GM19240 (cell line): Measurements from ENCODE around the gene ZXDC.

ENCODE experiments used
- DNase-seq: peaks from one replicate; pipeline ENCODE4 v3.0.0; 2011; ENCODE audit warnings: low spot score; ENCODE audit not compliant: insufficient read length

Gene ZXDC, protein sequence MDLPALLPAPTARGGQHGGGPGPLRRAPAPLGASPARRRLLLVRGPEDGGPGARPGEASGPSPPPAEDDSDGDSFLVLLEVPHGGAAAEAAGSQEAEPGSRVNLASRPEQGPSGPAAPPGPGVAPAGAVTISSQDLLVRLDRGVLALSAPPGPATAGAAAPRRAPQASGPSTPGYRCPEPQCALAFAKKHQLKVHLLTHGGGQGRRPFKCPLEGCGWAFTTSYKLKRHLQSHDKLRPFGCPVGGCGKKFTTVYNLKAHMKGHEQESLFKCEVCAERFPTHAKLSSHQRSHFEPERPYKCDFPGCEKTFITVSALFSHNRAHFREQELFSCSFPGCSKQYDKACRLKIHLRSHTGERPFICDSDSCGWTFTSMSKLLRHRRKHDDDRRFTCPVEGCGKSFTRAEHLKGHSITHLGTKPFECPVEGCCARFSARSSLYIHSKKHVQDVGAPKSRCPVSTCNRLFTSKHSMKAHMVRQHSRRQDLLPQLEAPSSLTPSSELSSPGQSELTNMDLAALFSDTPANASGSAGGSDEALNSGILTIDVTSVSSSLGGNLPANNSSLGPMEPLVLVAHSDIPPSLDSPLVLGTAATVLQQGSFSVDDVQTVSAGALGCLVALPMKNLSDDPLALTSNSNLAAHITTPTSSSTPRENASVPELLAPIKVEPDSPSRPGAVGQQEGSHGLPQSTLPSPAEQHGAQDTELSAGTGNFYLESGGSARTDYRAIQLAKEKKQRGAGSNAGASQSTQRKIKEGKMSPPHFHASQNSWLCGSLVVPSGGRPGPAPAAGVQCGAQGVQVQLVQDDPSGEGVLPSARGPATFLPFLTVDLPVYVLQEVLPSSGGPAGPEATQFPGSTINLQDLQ

DNA sequence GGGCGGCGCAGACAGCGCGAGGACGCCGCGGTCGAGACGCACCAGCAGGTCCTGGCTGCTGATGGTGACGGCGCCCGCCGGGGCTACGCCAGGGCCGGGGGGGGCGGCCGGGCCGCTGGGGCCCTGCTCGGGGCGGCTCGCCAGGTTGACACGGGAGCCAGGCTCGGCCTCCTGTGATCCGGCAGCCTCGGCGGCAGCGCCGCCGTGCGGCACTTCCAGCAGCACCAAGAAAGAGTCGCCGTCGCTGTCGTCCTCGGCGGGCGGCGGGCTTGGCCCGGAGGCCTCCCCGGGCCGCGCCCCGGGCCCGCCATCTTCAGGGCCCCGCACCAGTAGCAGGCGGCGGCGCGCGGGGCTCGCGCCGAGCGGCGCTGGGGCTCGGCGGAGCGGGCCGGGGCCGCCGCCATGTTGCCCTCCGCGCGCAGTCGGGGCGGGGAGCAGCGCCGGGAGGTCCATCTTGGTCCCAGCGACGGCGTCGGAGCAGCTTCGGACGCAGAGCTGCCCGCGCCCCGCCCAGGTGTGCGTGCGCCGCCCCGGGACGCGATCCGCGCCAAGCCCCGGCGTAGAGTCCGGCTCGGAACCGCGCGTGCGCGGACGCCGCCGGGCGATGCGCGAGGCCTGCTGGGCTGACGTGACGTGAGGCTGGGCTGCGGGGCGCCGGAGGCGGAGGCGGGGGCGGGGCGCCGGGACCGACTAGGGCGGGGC, at the start of gene ZXDC:
ZXDC (minus strand) TSS at position 479 of the 702 bp plus-strand sequence; CDS start at position 453, 26 bp downstream.
- DNase-seq = peak; percentile 100

DNA sequence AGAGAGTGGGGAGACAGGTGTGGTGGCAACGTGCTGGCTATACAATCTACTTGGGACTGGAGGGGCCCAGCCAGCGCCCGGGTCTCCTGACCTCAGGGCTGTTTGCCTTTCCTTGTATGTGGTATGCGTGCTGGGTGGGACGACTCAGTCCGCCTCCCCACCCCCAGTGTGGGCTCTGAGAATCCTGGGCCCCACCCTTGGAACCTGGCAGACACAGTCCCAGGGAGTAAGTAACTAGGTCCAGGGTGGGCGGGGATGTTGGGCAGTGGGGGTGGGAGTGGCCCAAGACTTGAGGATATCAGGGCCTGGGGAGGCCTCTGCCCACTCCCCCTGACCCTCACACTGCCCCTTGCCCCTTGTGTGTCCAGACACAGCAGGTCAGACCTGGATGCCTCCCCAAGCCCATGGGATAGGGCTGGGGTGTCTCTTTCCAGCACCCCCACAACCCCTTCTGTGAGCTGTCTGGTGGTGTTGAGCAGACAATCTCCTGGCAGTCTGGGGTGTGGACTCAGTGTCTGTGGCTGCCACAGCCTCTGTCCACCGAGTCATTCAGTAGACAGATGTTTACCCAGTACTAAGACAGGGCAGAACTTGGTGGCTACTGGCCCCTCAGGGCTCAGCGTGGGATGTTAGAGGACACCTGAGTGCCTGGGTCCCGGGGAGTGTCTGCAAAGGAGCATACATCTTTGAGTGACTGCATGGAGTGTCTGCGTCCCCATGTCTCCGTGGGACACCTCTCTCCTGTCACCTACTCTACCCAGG, 49.6 kb upstream of the ZXDC start:
- no peak for DNase-seq

DNA sequence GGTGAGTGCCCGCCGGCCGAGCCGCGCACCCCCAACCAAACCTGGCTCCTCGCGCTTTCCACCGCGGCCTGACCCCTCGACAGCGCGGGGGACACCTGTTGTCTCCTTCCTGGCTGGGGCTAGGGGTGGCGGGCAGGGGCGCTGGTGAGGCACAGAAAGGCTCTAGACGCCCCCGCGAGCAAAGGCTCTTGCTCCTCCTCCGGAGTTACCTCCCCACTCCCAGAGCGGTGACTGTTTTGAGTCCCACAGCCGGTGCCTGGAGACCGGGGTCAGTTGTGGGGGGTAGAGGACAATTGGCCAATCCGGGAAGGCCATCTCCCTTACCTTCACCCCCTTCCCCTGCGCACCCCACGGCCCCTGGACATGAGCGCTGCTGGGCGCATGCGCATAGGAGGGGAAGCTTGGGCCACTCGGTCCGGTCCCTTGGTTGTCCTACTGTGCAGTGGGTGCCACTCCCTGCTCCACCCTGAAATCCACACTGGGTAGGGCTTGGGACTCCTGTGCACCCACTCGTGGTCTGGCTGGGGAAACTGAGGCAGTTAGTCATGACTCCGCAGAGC, 48.8 kb upstream of the ZXDC start:
- DNase-seq = no peak

DNA sequence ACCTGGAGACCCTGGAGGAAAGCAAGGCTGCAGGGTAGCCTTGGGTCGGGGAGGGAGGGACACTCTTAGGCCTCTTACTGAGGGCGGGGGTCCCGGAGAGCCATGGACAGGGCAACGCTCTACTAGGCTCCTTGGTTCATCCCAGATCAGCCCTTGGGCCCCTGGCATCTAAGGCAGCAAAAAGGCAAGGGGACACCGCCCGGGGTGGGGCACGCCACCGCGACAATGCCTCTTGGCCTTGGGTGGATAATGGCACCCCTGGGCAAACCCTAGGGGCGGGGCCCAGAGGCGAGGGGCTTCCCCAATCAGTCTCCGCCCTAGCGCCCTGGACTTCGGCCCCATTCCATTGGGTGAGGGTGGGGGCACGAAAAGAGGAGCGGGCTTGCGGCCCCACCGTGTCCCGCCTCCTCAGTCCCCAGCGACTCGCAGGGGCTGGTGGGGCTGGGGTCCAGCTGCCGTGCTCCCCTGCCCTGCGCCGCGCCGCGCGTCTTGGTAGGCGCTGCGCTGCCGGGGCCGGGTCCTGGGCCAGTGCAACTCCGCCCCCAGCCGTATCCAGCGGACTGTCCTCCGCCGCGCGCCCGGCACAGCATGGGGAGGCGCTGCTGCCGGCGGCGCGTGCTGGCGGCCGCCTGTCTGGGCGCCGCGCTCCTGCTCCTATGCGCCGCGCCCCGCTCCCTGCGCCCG, 48.2 kb upstream of the ZXDC start, which contains the start of gene CHST13:
CHST13 (plus strand) TSS at position 411 of the 684 bp plus-strand sequence; CDS start at position 589, 178 bp downstream.
- no peak for DNase-seq

DNA sequence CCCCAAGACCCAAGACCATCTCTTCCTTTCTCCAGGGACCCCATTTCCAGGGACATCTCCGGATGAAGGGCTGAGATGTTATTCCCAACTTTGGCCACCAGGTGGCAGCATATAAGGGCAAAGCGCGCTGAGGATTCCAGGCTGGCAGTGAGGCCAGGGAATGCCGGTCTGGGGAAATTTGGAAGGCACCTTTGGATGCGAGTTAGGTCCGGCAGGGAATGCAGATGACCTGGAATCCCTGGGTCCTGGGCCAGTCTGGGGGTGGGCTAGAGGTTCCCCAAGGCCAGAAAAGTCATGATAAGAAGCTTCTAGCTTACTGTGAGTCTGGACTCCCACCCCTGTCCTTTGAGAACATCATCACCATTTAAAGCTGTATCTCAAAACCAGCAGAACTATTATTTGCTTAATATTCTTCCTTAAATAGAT, 46.7 kb upstream of the ZXDC start:
- peak; percentile 82 for DNase-seq

DNA sequence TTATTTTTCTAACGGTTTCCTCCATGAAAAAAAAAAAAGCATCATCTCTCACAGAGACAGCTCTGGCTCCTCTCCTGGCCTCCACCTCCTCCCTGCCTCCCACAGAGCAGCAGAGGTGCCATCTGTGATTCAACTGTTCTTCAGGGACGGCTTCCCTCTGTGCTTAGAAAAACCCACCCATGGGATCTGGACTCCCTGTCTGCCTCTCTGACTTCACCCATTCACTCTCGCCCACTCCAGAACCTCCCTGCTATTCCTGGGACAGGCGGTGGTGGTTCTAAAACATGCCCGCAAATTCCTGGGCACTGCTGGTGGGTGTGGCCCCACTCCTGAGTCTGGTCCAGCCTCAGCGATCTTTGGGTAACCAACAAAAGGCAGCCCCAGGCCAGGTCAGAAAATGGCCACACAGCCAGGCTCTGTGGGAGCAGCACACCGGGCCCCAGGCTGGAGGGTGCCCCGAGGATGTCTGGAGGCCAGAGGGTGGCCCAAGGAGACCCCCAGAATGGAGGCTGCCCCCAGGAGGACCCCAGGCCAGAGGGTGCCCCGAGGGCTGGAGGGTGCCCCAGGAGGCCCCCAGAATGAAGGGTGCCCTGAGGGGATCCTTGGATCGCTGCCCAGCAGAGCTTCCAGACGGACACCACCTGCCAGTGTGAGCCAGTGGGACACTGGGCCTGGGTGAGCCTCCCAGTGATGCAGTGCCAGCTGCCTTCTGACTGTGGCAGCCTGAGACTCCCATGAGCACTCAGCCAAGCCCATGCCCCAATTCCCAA, 45.6 kb upstream of the ZXDC start:
- no peak for DNase-seq

DNA sequence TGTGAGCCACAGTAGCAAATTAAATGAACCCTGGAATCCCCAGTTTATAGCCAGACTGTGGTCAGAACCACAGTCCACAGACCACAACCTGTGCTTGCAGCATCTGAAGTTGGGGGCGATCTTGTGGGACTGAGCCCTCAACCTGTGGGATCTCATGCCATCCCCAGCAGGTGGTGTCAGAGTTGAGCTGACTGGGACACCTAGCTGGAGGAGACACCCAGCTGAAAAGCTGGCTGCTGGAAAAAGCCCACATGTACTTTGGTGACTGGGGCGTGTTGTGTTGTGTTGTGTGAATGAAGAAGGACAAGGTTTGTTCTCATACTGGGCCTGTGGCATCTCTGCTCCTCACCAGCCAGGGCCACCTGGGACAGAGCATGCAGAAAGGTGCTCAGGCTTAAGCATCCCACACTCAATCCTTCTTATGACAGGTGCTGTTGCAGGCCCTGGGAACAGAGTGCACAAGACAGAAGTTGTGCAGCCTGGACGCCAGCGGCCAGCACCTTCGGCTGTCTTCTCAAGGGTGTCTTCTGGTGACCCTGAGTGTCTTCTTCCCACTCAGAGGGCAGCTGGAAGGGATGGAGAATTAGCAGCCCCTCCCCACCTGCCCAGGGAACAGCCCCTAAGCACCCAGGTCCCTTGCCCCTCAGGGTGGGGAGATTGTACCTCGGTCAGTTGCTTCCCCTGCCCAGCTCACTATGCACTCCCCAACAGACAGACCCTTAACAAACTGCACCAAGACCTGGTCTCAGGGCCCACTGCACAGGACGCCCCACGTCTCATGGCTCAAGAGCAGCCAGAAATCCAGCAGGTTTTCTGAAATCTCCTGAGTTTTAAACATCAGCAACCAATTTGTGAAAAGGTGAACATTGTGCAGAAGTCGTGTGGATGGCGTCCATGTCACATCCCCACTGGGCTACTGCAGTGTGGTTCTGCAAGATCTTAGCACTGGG, 44.1 kb upstream of the ZXDC start:
- DNase-seq = no peak

DNA sequence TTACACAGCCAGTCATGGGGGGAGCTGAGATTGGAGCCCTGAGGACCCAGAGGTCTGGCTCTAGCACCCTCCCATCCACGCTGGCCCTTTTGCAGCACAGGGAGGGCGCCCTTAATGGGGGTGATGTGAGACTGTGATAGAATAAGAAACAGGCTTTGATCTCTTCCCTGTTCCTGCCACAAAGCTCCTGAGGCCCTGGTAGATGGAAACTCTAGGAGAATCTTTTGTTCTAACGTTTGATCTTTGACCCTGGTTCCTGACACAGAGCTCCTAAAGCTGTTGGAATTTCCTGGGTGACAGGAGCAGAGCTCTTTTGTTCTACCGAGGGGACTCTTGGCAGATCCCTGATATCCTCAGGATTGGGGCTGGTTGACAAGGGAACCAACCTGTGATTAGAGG, 43.1 kb upstream of the ZXDC start:
- DNase-seq = no peak

DNA sequence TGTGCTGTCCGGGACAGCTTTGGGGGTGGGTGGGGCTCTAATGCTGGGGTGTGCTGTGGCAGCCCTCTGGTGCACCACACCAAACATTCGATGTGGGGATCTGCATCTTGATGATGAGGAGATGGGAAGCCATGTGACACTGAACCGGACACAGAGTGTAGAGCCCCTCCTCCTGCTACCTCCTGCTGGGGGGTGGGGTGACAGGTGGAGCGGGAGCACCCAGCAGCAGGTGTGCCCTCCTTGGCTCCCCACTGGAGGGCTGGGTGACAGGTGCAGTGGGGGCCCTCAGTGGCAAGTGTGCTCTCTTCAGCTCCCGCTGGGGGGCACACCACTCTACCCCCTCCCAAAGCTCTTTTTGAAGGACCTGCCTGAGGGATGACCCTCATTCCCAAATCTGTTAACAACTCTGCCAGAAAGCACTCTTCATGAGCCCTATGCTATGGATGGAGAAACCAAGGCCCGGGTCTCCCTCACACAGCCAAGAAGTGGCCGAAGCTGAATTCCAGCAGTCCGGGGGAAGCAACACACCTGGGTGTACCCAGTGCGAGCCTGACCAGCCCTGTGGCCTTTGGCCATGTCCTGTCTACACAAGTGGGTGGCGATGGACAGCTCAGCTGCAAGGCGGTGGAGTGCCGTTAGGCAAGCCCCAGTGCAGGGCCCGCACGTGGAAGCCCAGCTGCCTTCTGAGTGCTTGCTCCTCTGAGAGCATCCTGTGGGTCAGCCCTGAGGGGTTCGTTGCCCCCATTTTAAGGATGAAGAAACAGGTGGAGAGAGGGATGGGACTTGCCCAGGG, 42.5 kb upstream of the ZXDC start:
- no peak for DNase-seq

DNA sequence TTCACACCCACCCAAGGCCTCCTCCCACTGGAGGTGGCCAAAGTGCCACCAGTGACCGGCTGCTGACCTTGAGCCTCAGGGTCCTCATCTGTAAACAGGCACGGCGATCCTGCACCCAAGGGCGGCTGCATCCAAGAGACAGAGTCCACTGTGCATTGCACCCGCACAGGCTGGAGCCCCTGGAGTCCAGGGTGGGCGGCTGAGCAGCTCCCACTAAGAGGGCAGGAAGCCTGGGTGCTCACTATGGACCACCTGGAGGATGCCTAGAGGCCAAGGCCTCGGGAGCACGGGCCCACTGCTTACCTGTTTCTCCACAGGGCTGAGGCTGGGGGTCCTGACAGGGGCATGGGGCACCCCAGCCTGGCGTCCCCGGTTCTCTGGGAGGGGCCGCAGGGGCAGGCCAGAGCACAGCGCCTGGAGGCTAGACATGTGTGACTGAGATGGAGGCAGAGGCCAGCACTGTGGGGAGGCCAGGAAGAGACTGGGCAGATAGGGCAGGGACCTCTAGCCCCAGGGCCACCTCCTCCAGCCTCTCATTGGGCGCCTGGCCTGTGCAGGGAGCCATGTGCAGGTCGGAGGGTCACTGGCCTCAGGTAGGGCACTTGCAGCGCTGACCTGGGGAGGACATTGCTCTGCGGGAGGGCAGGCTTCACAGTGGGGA, 41.7 kb upstream of the ZXDC start, which contains the start of gene UROC1:
UROC1 (minus strand) TSS at position 483 of the 661 bp plus-strand sequence; CDS start at position 429, 54 bp downstream.
- no peak for DNase-seq

DNA sequence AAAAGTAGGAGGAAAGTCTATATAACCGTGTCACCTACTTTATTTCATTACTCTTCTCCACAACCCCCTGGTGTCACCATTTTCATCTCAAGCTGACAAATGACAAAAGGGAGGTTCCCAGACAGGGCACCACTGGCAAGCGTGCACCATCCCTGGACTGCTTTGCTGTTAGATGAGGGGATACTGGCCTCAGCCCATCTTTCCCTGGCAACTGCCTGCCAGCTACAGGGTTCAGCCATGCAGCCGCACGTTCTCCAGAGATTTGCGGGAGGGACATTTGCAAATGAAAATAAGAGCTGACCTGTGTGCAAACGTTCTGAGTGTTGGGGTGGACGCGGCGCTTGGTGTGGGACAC, 41.2 kb upstream of the ZXDC start:
- no peak for DNase-seq

DNA sequence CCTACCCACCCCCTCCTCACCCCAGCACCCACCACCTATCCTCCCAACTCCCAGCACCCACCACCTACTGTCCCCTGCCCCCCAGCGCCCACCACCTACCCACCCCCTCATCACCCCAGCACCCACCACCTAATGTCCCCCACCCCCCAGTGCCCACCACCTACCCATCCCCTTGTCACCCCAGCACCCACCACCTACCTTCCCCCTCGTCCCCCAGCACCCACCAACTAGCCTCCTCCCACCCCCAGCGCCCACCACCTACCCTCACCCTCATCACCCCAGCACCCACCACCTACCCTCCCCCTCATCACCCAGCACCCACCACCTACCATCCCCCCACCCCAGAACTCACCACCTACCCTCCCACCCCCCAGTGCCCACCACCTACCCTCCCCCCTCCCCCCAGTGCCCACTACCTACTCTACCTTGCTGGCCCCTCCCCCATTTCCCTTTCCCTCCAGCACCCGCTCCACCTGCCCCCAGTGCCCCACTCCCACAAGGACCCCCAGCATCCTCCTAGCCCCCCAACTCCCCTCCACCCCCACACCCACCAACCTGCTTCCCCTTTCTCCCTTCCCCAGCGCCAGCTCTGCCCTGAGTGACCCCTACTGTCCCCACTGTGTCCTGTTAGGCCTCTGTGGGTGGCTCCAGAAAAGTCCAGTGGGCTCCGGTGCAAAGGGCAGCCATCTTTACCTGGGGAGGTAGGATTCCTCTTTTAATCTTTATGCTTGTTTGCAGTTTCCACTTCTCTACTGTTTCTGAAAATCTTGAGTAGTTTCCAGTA, 40.7 kb upstream of the ZXDC start:
- no peak for DNase-seq

DNA sequence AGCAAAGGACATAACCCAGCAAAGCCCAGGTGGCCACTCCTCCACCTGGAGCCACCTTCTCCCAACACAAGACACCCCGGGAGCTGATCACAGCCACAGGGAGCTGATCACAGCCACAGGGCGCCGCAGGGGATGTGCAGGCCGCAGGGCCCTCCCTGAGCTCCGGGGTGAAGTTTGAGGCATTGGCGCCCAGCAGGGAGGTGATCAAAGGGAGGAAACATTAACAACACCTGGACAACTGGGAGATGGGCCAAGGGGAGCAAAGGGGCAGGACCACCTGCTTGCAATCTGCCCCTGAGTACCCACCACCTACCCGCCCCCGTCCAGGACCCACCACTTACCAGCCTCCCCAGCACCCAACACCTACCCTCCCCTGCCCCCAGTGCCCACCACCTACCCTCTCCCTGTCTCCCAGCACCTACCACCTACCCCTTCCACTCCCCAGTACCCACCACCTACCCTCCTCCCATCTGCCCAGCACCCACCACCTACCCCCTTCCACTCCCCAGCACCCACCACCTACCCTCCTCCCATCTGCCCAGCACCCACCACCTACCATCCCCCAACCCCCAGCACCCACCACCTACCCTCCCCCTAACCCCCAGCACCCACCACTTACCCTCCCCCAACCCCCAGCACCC, 39.5 kb upstream of the ZXDC start:
- DNase-seq = no peak

DNA sequence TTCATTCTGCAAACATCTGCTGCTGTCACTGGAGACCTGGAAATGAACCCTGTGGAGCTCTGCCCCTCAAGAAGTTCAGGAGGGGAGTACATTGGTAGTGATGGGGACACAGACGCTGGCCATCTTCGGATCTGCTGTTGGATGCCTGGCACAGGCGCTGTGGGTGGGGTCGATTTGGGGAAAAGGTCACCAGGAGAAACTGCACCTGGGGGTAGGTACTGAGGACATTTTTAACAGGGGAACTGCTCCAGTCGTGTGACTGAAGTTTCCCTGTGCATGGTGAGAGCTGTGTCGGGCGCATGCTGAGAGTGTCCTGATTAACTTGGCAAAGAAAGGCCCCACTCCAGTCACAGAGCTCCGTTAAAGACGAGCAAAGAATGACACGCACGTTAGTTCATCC, 38.5 kb upstream of the ZXDC start:
- DNase-seq = no peak

DNA sequence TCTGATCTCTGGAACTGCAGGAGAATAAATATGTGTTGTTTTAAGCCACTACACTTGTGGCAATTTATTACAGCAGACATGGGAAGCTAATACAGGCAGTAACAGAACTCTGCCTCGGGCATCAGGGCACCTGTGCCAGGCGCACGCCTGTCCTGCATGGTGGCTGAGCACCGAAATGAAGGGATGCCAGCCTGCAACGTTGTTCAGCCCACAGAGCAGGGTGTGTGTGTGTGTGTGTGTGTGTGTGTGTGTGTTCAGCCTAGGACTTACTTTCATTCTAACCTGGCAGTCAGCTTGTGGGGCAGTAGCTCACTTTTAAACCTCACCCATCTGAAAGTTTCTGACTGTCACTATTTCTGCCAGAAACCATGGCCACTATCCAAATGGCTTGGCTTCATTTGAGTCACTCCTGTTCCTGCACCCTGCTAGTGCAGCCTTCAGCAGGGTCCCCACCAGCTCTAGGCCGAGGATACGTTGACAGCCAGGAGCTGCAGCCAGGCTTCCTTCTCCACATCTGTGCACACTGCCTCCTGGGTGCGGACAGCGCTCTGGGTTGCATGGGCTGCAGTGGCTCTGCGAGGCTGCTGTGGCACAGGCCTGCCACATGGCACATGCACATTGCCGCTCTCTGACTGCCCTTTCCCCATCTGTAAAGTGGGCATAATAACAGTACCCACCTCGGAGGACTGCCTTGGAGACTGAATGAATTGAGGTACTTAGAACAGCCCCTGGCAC, 37.4 kb upstream of the ZXDC start:
- no peak for DNase-seq
